Body of pancreas (tissue), 4 donors: ENCODE data around the gene DNASE1. TPM values are rescaled to one million over a fixed set of nuclear protein-coding genes. Genes with fewer than 3 reads are reported as not detected.

Experiments
- ATAC-seq: fragments of 150-250 bp; one replicate; pipeline ENCODE4 v1.9.1; 2016
- DNase-seq, 4 donors: peaks; one replicate each; pipeline ENCODE4 v3.0.0-alpha.2; 2019
- H3K27ac ChIP-seq, 4 donors: fragments of 200-600 bp; sonication (generic); 1 replicate in 3 of 4; 2 replicates in 1 of 4; pipeline versions ENCODE4 v1.5.1 to v1.6.1; 2016 to 2019; ENCODE audit warnings: mild to moderate bottlenecking in 1 of 4, mixed read lengths in 1 of 4, moderate library complexity in 1 of 4
- H3K27me3 ChIP-seq, 2 donors: fragments of 200-600 bp; sonication (generic); one replicate each; pipeline ENCODE4 v1.6.0; 2016; ENCODE audit warnings: mild to moderate bottlenecking in 1 of 2
- H3K36me3 ChIP-seq, 2 donors: fragments of 200-600 bp; sonication (generic); replicated peaks in 1 of 2; 2 replicates each; pipeline ENCODE4 v1.5.1; 2016; ENCODE audit warnings: low read depth in 2 of 2; ENCODE audit not compliant: insufficient read depth in 1 of 2
- H3K4me1 ChIP-seq: fragments of 200-600 bp; sonication (generic); one replicate; pipeline ENCODE4 v1.6.0; 2016
- H3K4me3 ChIP-seq, 2 donors: fragments of 200-600 bp; sonication (generic); 1 replicate in 1 of 2; 2 replicates in 1 of 2; pipeline ENCODE4 v1.5.1; 2016 to 2019
- H3K9me3 ChIP-seq, 3 donors: fragments of 200-600 bp; sonication (generic); 1 replicate in 2 of 3; 2 replicates in 1 of 3; pipeline ENCODE4 v1.5.1; 2016
- CTCF ChIP-seq, 7 experiments: fragments of 450-650 bp in 4 of 7; fragments of 200-600 bp in 3 of 7; sonication (generic) in 3 of 7; IDR thresholded peaks; one replicate each; pipeline ENCODE4 v1.5.1; 2016 to 2019; ENCODE audit warnings: antibody characterized with exemption in 7 of 7
- POLR2A ChIP-seq, 3 donors: fragments of 450-650 bp; IDR thresholded peaks; one replicate each; pipeline ENCODE4 v1.6.1; 2016; ENCODE audit warnings: antibody characterized with exemption in 3 of 3, mild to moderate bottlenecking in 2 of 3
- WGBS, 2 donors: methylation state at CpG; one replicate each; pipeline ENCODE4 v1.1.5; 2017; 5-methylcytosine and 5-hydroxymethylcytosine counted together
- intact Hi-C: fragments of 100-400 bp; cut with DNase I; formaldehyde crosslinking; loops from one replicate; pipeline ENCODE4 v1.15.1; 2023
- total RNA-seq, 2 donors: library from RNA; depleted of rRNA; stranded (reverse); fragments of >200 nt; gene quantifications; one replicate each; pipeline ENCODE4 v1.1.0, GENCODE V29; 2016

The DNASE1 gene
- total RNA-seq, 2 donors from 2014 or later: 25.9 to 52.7 TPM

GRCh38 chr16:3687021-3687420 lies 32.5 kb downstream of the DNASE1 start:
- Histone ChIP-seq H3K36me3 (peaks cover 0 to 11% of the 10 kb centered on the region in 2 donors), H3K4me1 (peaks cover 13% of the 10 kb centered on the region), H3K9me3 (no peaks in the 10 kb centered on the region), H3K27ac (no peak overlapping the region), H3K27me3 (no peaks in the 10 kb centered on the region), H3K4me3 (no peak overlapping the region)
- 64 to 69% methylated on average over 7 of the region's 7 CpGs for WGBS, 2 donors
- TF ChIP-seq CTCF (IDR thresholded peaks at IDR 0.05) (no peak), POLR2A (IDR thresholded peaks at IDR 0.05) (no peak)
- DNase-seq (no peak), ATAC-seq (no peak)
- intact Hi-C loops: no loop called here

GRCh38 chr16:3687792-3688191 lies 33.3 kb downstream of the DNASE1 start:
- TF ChIP-seq CTCF (IDR thresholded peaks at IDR 0.05) (no peak), POLR2A (IDR thresholded peaks at IDR 0.05) (no peak)
- WGBS, 2 donors: 85 to 92% methylated on average over 9 of the region's 9 CpGs
- intact Hi-C loops: no loop called here
- no peak for DNase-seq
- H3K4me1 ChIP-seq: peaks cover 13% of the 10 kb centered on the region
- H3K36me3 ChIP-seq: peaks cover 0 to 11% of the 10 kb centered on the region in 2 donors
- H3K4me3 ChIP-seq: no peak overlapping the region
- no peaks in the 10 kb centered on the region for H3K9me3 ChIP-seq
- H3K27me3 ChIP-seq: no peaks in the 10 kb centered on the region
- no peak overlapping the region for H3K27ac ChIP-seq
- no peak for ATAC-seq

DNA sequence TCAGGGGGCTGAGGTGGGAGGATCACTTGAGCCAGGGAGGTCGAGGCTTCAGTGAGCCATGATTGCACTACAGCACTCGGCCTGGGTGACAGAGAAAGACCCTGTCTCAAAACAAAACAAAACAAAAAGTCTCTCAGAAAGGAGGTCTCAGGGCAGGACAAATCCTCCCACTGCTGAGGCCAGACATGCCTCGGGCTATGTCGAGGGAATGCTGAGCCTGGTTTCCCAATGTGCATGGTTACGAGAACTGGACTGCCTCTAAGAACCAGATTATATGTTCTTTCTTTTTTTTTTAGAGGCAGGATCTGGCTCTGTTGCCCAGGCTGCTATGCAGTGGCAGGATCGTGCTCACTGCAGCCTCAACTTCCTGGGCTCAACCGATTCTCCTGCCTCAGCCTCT lies 35.2 kb downstream of the DNASE1 start:
- no peak for TF ChIP-seq POLR2A (IDR thresholded peaks at IDR 0.05)
- TF ChIP-seq CTCF (IDR thresholded peaks at IDR 0.05): no peak
- no peak for ATAC-seq
- H3K4me3 ChIP-seq: no peak overlapping the region
- no peaks in the 10 kb centered on the region for H3K9me3 ChIP-seq
- H3K36me3 ChIP-seq: peaks cover 0 to 11% of the 10 kb centered on the region in 2 donors
- 90 to 94% methylated on average over 7 of the region's 7 CpGs for WGBS, 2 donors
- intact Hi-C loops: loop anchor here (10.0 kb wide), 1 partner anchor 185 kb away; no protein-coding TSS in a partner anchor
- no peak for DNase-seq
- peak overlapping the region in 2 of 4 donors; percentile 37 to 45 for H3K27ac ChIP-seq
- no peaks in the 10 kb centered on the region for H3K27me3 ChIP-seq
- peaks cover 18% of the 10 kb centered on the region for H3K4me1 ChIP-seq

DNA sequence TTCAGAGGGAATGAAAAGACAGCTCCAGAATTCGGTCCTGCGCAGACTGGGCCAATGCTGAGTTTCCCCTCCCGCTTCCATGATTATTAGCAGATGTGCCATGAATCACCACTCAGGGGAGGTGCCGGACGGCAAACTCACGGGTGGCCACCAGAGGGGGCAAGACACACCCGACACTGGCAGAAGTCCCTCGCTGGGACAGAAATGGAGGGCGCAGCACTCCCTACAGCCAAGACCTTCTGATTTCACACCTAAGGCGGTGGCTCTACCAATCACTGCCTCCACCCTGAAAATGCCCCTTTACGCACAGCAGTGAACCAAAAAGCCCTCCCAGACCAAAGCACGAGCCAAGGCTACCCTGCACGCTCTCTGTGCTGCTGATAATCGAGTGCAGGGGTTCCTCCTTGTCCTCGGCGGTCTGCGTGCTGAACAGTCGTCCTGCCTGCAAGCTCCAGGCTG lies 36.0 kb downstream of the DNASE1 start:
- Histone ChIP-seq H3K4me3 (no peak overlapping the region), H3K36me3 (peaks cover 0 to 8% of the 10 kb centered on the region in 2 donors), H3K9me3 (no peaks in the 10 kb centered on the region), H3K27ac (peak overlapping the region in 3 of 4 donors; percentile 37 to 50 (median 45)), H3K4me1 (peaks cover 25% of the 10 kb centered on the region), H3K27me3 (no peaks in the 10 kb centered on the region)
- 21 to 23% methylated on average over 10 to 18 of the region's 18 CpGs for WGBS, 2 donors
- DNase-seq: peak; percentile 91 to 93 (median 92)
- intact Hi-C loops: loop anchor here (10.0 kb wide), 1 partner anchor 184 kb away; no protein-coding TSS in a partner anchor
- ATAC-seq: peak; percentile 96
- TF ChIP-seq POLR2A (IDR thresholded peaks at IDR 0.05) (peak in 2 of 3 donors; percentile 22 to 27), CTCF (IDR thresholded peaks at IDR 0.05) (peak; percentile 85 to 97 (median 94))
